ENCODE measurements around the gene FLRT2. TPM values are rescaled to one million over a fixed set of nuclear protein-coding genes. Genes with fewer than 3 reads are reported as not detected.

The FLRT2 gene
- total RNA-seq, 1 experiment from 2014 or later = 2.1 TPM

- Histone ChIP-seq H3K36me3 (ENCODE audit: low read depth) (no peaks in the 10 kb centered on the region), H3F3A (ENCODE audit: insufficient read depth, low read depth) (no peaks in the 10 kb centered on the region), H3K27me3 (ENCODE audit: insufficient read depth, low read depth) (no peaks in the 10 kb centered on the region), H4K20me1 (ENCODE audit: insufficient read depth) (no peaks in the 10 kb centered on the region), H3K4me2 (no peak overlapping the region), H3K9me2 (ENCODE audit: insufficient read depth) (no peaks in the 10 kb centered on the region), H3K4me3 (no peak overlapping the region), H3K79me2 (ENCODE audit: low read depth) (no peaks in the 10 kb centered on the region), H3K9me3 (ENCODE audit: insufficient read depth, low read depth) (no peaks in the 10 kb centered on the region), H3K4me1 (replicated peaks; ENCODE audit: insufficient read depth) (no peaks in the 10 kb centered on the region), H2AFZ (no peak overlapping the region), H3K27ac (no peak overlapping the region)
- DNase-seq = no peak
- POLR2A ChIA-PET (ENCODE audit: unreplicated experiment) = no interaction called here
- no TSS peak for BruUV-seq (replicated peaks)
- intact Hi-C loops (cut with micrococcal nuclease; ENCODE audit: unreplicated experiment) = no loop called here
- TF ChIP-seq CTCF (conservative IDR thresholded peaks at IDR 0.05) (no peak), EZH2 (IDR thresholded peaks at IDR 0.05; ENCODE audit: low read depth) (no peak)
- CTCF ChIA-PET = no interaction called here
These were observed 87.8 kb downstream of the FLRT2 start for GRCh38 chr14:85617791-85618190.

- POLR2A ChIA-PET (ENCODE audit: unreplicated experiment) = no interaction called here
These were observed 88.4 kb downstream of the FLRT2 start for GRCh38 chr14:85618390-85618789.

GRCh38 chr14:85618978-85619377 lies 89.0 kb downstream of the FLRT2 start:
- no peak for DNase-seq
- Histone ChIP-seq H3K27me3 (ENCODE audit: insufficient read depth, low read depth) (no peaks in the 10 kb centered on the region), H3K4me1 (replicated peaks; ENCODE audit: insufficient read depth) (no peaks in the 10 kb centered on the region), H3K4me3 (no peak overlapping the region), H3K4me2 (no peak overlapping the region), H2AFZ (no peak overlapping the region), H3K9me2 (ENCODE audit: insufficient read depth) (no peaks in the 10 kb centered on the region), H3F3A (ENCODE audit: insufficient read depth, low read depth) (no peaks in the 10 kb centered on the region), H3K36me3 (ENCODE audit: low read depth) (no peaks in the 10 kb centered on the region), H3K27ac (no peak overlapping the region), H3K79me2 (ENCODE audit: low read depth) (no peaks in the 10 kb centered on the region), H3K9me3 (ENCODE audit: insufficient read depth, low read depth) (no peaks in the 10 kb centered on the region), H4K20me1 (ENCODE audit: insufficient read depth) (no peaks in the 10 kb centered on the region)
- no TSS peak for BruUV-seq (replicated peaks)
- TF ChIP-seq CTCF (conservative IDR thresholded peaks at IDR 0.05) (no peak), EZH2 (IDR thresholded peaks at IDR 0.05; ENCODE audit: low read depth) (no peak)
- CTCF ChIA-PET = no interaction called here
- POLR2A ChIA-PET (ENCODE audit: unreplicated experiment) = no interaction called here
- intact Hi-C loops (cut with micrococcal nuclease; ENCODE audit: unreplicated experiment) = no loop called here

More at GRCh38 chr14:85618390-85618789, 88.4 kb downstream of the FLRT2 start:
- Histone ChIP-seq H3K79me2 (ENCODE audit: low read depth) (no peaks in the 10 kb centered on the region), H3F3A (ENCODE audit: insufficient read depth, low read depth) (no peaks in the 10 kb centered on the region), H3K4me3 (no peak overlapping the region), H3K4me1 (replicated peaks; ENCODE audit: insufficient read depth) (no peaks in the 10 kb centered on the region), H3K9me3 (ENCODE audit: insufficient read depth, low read depth) (no peaks in the 10 kb centered on the region), H3K27ac (no peak overlapping the region), H4K20me1 (ENCODE audit: insufficient read depth) (no peaks in the 10 kb centered on the region), H3K36me3 (ENCODE audit: low read depth) (no peaks in the 10 kb centered on the region), H3K4me2 (no peak overlapping the region), H3K9me2 (ENCODE audit: insufficient read depth) (no peaks in the 10 kb centered on the region), H2AFZ (no peak overlapping the region), H3K27me3 (ENCODE audit: insufficient read depth, low read depth) (no peaks in the 10 kb centered on the region)
- DNase-seq = no peak
- no TSS peak for BruUV-seq (replicated peaks)
- intact Hi-C loops (cut with micrococcal nuclease; ENCODE audit: unreplicated experiment) = no loop called here
- TF ChIP-seq CTCF (conservative IDR thresholded peaks at IDR 0.05) (no peak), EZH2 (IDR thresholded peaks at IDR 0.05; ENCODE audit: low read depth) (no peak)
- CTCF ChIA-PET = no interaction called here
